ENCODE data around the gene CHN2.

The CHN2 gene

GRCh38 chr7:29300026-29300480 is 105.5 kb downstream of the CHN2 start:
- no peaks in the 10 kb centered on the region for H3K36me3 ChIP-seq (ENCODE audit: insufficient read depth, low read length)
- H3K9ac ChIP-seq (ENCODE audit: low read depth, low read length) = no peak overlapping the region
- peaks cover 42% of the 10 kb centered on the region for H3K4me1 ChIP-seq (ENCODE audit: insufficient read depth, low read length)
- no peaks in the 10 kb centered on the region for H3K9me3 ChIP-seq (ENCODE audit: control insufficient read depth, insufficient read depth, low read length)

DNA sequence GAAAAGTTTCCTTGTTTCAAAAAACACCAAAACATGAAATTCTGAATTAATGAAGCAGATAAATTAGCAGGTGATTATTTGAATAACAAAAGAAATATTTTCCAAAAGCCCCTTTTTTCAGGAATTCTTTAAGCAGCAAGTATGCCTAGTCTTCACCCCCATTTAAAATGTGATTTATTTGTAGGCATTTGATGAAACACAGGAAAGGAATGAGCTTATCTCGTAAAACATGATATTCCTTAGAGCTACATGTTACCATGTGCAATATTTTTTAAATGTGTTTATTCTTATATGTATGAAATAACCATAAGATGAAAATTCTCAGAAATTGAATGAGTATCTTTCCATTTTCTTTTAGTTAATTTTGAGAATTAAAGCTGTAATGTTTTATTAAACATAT is 106.1 kb downstream of the CHN2 start:
- peaks cover 48% of the 10 kb centered on the region for H3K4me1 ChIP-seq (ENCODE audit: insufficient read depth, low read length)
- H3K9ac ChIP-seq (ENCODE audit: low read depth, low read length) = no peak overlapping the region
- no peaks in the 10 kb centered on the region for H3K9me3 ChIP-seq (ENCODE audit: control insufficient read depth, insufficient read depth, low read length)
- H3K36me3 ChIP-seq (ENCODE audit: insufficient read depth, low read length) = no peaks in the 10 kb centered on the region

GRCh38 chr7:29302666-29303395 is 108.3 kb downstream of the CHN2 start:
- Histone ChIP-seq H3K9me3 (ENCODE audit: control insufficient read depth, insufficient read depth, low read length) (no peaks in the 10 kb centered on the region), H3K36me3 (ENCODE audit: insufficient read depth, low read length) (no peaks in the 10 kb centered on the region), H3K9ac (ENCODE audit: low read depth, low read length) (no peak overlapping the region), H3K4me1 (ENCODE audit: insufficient read depth, low read length) (peaks cover 59% of the 10 kb centered on the region)

GRCh38 chr7:29304756-29305155 is 110.2 kb downstream of the CHN2 start:
- Histone ChIP-seq H3K9ac (ENCODE audit: low read depth, low read length) (no peak overlapping the region), H3K9me3 (ENCODE audit: control insufficient read depth, insufficient read depth, low read length) (no peaks in the 10 kb centered on the region), H3K36me3 (ENCODE audit: insufficient read depth, low read length) (no peaks in the 10 kb centered on the region), H3K4me1 (ENCODE audit: insufficient read depth, low read length) (peaks cover 52% of the 10 kb centered on the region)

DNA sequence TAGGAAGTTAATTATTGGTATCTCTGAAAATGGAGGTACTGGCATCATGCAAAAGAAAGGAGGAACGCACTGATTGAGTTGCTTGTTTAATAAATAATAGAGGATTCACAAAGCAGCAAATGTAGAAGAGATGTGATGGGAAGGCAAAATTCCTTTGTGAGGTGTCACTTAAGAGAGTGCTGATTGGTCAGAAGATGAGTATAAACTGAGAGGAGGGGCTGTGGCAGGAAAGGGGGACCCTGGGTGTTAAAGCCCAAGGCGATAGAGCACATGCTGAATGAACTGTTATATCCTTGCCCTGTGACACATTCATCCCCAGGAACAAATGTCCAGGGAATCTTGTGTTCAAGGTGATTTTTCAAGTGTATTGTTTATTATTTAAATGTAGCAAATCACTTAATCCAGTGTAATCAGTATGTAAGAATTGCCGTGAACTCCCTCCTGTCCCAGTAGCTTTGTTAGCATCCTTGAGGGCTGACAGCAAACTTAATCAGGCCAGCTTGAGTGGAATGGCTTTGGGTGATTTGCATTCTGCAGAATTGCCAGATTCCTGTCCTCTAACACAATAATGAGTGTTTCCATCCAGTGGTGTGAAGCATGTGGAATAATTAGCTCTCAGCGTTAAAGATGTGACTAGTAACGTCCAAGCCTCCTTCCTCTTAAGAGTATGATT is 111.9 kb downstream of the CHN2 start:
- Histone ChIP-seq H3K36me3 (ENCODE audit: insufficient read depth, low read length) (no peaks in the 10 kb centered on the region), H3K4me1 (ENCODE audit: insufficient read depth, low read length) (peaks cover 42% of the 10 kb centered on the region), H3K9ac (ENCODE audit: low read depth, low read length) (no peak overlapping the region), H3K9me3 (ENCODE audit: control insufficient read depth, insufficient read depth, low read length) (no peaks in the 10 kb centered on the region)

DNA sequence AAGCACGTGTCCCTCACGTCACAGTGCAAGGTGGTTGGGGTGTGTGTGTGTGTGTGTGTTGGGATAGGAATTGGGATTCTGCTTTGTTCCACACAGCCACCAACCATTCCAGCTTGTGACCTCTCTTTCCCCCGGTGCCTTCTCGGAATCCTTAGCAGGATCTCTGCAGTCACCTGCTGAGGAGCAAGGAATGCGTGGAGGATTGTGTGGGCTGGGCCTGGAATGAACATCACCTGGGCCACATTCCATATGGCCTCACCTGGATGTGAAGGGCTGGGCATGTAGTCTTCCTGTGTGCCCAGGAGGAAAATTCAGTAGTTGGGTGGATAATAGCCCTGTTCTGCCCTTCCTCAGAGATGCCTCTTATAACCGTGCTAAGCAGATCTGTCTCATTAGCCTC is 113.8 kb downstream of the CHN2 start:
- H3K36me3 ChIP-seq (ENCODE audit: insufficient read depth, low read length) = no peaks in the 10 kb centered on the region
- peaks cover 46% of the 10 kb centered on the region for H3K4me1 ChIP-seq (ENCODE audit: insufficient read depth, low read length)
- H3K9me3 ChIP-seq (ENCODE audit: control insufficient read depth, insufficient read depth, low read length) = no peaks in the 10 kb centered on the region

DNA sequence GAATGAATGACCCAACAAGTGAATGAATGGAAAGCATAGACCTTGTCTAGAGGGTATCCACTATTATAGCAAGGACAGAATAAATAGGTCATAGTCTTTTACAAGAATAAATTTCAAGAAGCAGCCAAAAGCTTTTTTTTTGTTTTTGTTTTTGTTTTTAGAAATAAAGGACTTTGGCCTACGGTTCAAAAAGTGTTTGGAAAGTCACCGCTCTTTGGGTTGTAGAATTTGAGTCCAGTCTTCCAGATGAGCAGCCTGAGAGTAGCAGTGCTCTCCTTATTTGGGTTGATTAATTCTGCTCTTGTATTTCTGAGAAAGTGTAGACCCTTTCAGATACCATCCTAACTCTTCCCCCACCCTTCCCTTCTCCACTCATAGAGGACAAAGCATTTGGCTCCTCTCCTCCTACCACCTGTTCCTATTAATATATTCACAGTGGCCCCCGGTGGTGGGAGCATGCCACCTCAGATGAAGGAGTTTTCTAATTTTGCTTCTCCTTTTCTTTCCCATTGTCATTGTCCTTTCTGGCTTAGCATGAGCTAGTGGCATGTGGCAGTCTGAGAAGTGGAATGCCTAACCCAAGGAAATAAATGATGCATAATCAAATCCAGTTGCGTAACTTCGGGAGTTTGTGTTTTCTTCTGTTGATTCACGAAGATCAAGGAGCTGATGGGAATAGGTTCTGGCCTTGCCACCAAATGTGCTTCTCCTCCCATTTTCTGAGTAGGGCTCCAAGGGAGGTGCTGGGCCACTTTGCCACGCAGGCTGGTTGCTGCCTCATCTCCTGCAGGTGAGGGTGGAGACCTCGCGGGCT is 114.7 kb downstream of the CHN2 start:
- Histone ChIP-seq H3K9ac (ENCODE audit: low read depth, low read length) (no peak overlapping the region), H3K9me3 (ENCODE audit: control insufficient read depth, insufficient read depth, low read length) (no peaks in the 10 kb centered on the region), H3K4me1 (ENCODE audit: insufficient read depth, low read length) (peaks cover 44% of the 10 kb centered on the region), H3K36me3 (ENCODE audit: insufficient read depth, low read length) (no peaks in the 10 kb centered on the region)

More for the DNA sequence above, 113.8 kb downstream of the CHN2 start:
- H3K9ac ChIP-seq (ENCODE audit: low read depth, low read length) = no peak overlapping the region

- Histone ChIP-seq H3K4me1 (ENCODE audit: insufficient read depth, low read length) (peaks cover 31% of the 10 kb centered on the region), H3K9ac (ENCODE audit: low read depth, low read length) (no peak overlapping the region), H3K36me3 (ENCODE audit: insufficient read depth, low read length) (no peaks in the 10 kb centered on the region), H3K9me3 (ENCODE audit: control insufficient read depth, insufficient read depth, low read length) (no peaks in the 10 kb centered on the region)
These were observed 116.0 kb downstream of the CHN2 start for GRCh38 chr7:29310625-29311024.

DNA sequence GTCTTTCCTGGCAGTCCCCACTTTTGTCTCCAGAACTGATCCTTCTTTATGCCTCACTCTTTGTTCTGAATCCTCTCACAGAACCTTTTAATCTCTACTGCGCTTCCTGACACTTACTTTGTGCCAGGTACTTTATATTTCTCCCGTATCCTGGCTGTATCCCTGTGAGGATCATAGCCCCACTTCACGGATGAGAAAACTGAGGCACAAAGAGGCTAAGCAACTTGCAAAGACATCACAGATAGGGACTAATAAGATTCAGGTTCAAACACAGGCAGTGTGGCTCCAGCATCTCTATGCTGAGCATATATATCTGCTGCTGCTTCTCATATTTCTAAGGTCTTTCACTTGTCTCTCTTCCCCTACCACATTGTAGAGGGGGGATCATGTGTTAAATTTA is 116.7 kb downstream of the CHN2 start:
- Histone ChIP-seq H3K9me3 (ENCODE audit: control insufficient read depth, insufficient read depth, low read length) (no peaks in the 10 kb centered on the region), H3K4me1 (ENCODE audit: insufficient read depth, low read length) (peaks cover 24% of the 10 kb centered on the region), H3K36me3 (ENCODE audit: insufficient read depth, low read length) (no peaks in the 10 kb centered on the region)

DNA sequence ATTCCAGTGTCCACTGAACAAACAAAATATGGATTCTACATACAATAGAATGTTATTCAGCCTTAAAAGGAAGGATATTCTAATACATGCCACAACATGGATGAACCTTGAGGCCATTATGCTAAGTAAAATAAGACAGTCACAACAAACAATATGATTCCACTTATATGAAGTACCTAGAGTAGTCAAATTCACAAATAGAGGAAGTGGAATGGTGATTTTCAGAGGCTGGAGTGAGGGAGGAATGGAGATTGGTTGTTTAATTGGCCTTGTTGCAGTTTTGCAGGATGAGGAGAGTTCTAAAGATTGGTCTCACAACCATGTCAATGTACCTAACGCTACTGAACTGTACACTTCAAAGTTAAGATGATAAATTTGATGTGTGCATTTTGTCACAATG is 119.6 kb downstream of the CHN2 start:
- no peaks in the 10 kb centered on the region for H3K9me3 ChIP-seq (ENCODE audit: control insufficient read depth, insufficient read depth, low read length)
- H3K4me1 ChIP-seq (ENCODE audit: insufficient read depth, low read length) = peaks cover 7% of the 10 kb centered on the region; the same call in 1 of the 2 replicates
- no peak overlapping the region for H3K9ac ChIP-seq (ENCODE audit: low read depth, low read length)
- no peaks in the 10 kb centered on the region for H3K36me3 ChIP-seq (ENCODE audit: insufficient read depth, low read length)

More for the DNA sequence above, 116.7 kb downstream of the CHN2 start:
- no peak overlapping the region for H3K9ac ChIP-seq (ENCODE audit: low read depth, low read length)

GRCh38 chr7:29315122-29315891 is 120.7 kb downstream of the CHN2 start:
- H3K36me3 ChIP-seq (ENCODE audit: insufficient read depth, low read length) = no peaks in the 10 kb centered on the region
- H3K9me3 ChIP-seq (ENCODE audit: control insufficient read depth, insufficient read depth, low read length) = no peaks in the 10 kb centered on the region
- peaks cover 13% of the 10 kb centered on the region; the same call in 1 of the 2 replicates for H3K4me1 ChIP-seq (ENCODE audit: insufficient read depth, low read length)
- no peak overlapping the region for H3K9ac ChIP-seq (ENCODE audit: low read depth, low read length)

DNA sequence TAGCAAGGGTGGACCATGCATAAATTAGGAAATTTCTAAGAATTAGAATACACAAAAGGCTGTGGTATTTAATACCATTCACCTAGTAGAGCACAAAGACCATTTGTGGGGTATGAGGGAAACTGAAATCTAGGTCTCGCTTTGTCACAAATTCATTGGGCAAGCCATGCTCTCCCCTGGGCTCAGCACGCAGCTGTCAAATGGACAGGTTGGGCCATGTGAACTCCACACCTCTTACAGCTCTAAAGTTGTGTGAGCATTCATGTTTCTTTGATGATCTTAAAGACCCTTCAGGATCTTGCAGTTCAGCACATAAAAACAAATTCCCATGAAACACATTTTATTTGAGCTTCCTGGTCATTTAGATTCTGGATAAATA is 121.3 kb downstream of the CHN2 start:
- Histone ChIP-seq H3K36me3 (ENCODE audit: insufficient read depth, low read length) (no peaks in the 10 kb centered on the region), H3K9ac (ENCODE audit: low read depth, low read length) (no peak overlapping the region), H3K9me3 (ENCODE audit: control insufficient read depth, insufficient read depth, low read length) (no peaks in the 10 kb centered on the region), H3K4me1 (ENCODE audit: insufficient read depth, low read length) (peaks cover 15% of the 10 kb centered on the region; the same call in 1 of the 2 replicates)

GRCh38 chr7:29316926-29317325 is 122.4 kb downstream of the CHN2 start:
- Histone ChIP-seq H3K9me3 (ENCODE audit: control insufficient read depth, insufficient read depth, low read length) (no peaks in the 10 kb centered on the region), H3K4me1 (ENCODE audit: insufficient read depth, low read length) (peaks cover 15% of the 10 kb centered on the region; the same call in 1 of the 2 replicates), H3K36me3 (ENCODE audit: insufficient read depth, low read length) (no peaks in the 10 kb centered on the region), H3K9ac (ENCODE audit: low read depth, low read length) (no peak overlapping the region)

Data from ES-I3 (cell line).